Measurements from ENCODE around the gene MCOLN3. TPM values are rescaled to one million over a fixed set of nuclear protein-coding genes. Genes with fewer than 3 reads are reported as not detected.

Gene MCOLN3
- polyA plus RNA-seq, 1 donor, result 181 TPM

GRCh38 chr1:84969489-84970250 lies 78.6 kb downstream of the MCOLN3 start:
- Histone ChIP-seq H3K27me3 (ENCODE audit: control insufficient read depth, insufficient read depth, low read length) (no peaks in the 10 kb centered on the region), H3K27ac (ENCODE audit: low read length) (no peak overlapping the region), H3K4me3 (ENCODE audit: low read length) (no peak overlapping the region), H3K36me3 (ENCODE audit: control insufficient read depth, insufficient read depth, low read length) (no peaks in the 10 kb centered on the region), H3K9me3 (ENCODE audit: control insufficient read depth, low read depth, low read length) (no peaks in the 10 kb centered on the region), H3K4me1 (ENCODE audit: control insufficient read depth, insufficient read depth, low read length) (peaks cover 6% of the 10 kb centered on the region)
- 100% methylated on average over 2 of the region's 7 CpGs for WGBS (ENCODE audit: insufficient coverage, low lambda C conversion rate)
- no peak for DNase-seq

DNA sequence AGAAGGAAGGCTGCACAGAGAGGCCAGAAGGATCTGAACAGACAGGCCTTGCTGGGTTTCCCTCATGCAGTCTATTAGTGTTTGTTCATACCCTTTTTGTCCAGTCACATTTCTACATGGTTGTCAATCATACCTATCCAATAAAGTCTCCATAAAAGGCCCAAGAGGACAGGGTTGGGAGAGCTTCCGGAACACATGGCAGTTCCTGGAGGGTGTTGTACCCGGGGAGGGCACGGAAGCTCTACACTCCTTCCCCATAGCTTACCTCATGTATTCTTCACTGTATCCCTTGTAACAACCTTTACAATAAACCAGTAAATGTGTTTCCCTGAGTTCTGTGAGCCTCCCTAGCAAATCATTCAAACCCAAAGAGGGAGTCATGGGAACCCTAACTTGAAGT lies 79.4 kb downstream of the MCOLN3 start:
- Histone ChIP-seq H3K9me3 (ENCODE audit: control insufficient read depth, low read depth, low read length) (no peaks in the 10 kb centered on the region), H3K4me1 (ENCODE audit: control insufficient read depth, insufficient read depth, low read length) (peaks cover 6% of the 10 kb centered on the region), H3K27me3 (ENCODE audit: control insufficient read depth, insufficient read depth, low read length) (no peaks in the 10 kb centered on the region), H3K27ac (ENCODE audit: low read length) (no peak overlapping the region), H3K36me3 (ENCODE audit: control insufficient read depth, insufficient read depth, low read length) (no peaks in the 10 kb centered on the region), H3K4me3 (ENCODE audit: low read length) (no peak overlapping the region)
- DNase-seq, result no peak
- WGBS (ENCODE audit: insufficient coverage, low lambda C conversion rate), result no CpG with 5 or more reads among the region's 3 CpGs

GRCh38 chr1:84968101-84968500 lies 80.2 kb downstream of the MCOLN3 start:
- peak in 1 of 2 donors; percentile 32 for DNase-seq
- Histone ChIP-seq H3K9me3 (ENCODE audit: control insufficient read depth, low read depth, low read length) (no peaks in the 10 kb centered on the region), H3K4me1 (ENCODE audit: control insufficient read depth, insufficient read depth, low read length) (peaks cover 6% of the 10 kb centered on the region), H3K27ac (ENCODE audit: low read length) (no peak overlapping the region), H3K27me3 (ENCODE audit: control insufficient read depth, insufficient read depth, low read length) (no peaks in the 10 kb centered on the region), H3K36me3 (ENCODE audit: control insufficient read depth, insufficient read depth, low read length) (no peaks in the 10 kb centered on the region), H3K4me3 (ENCODE audit: low read length) (no peak overlapping the region)
- no CpG with 5 or more reads among the region's 1 CpG for WGBS (ENCODE audit: insufficient coverage, low lambda C conversion rate)

Other genes starting within 250 kb of the MCOLN3 start
- gene LPAR3, start 155.3 kb downstream of the MCOLN3 start, polyA plus RNA-seq, result 1.1 TPM
- 3.2 TPM for gene MCOLN2, start 51.4 kb downstream of the MCOLN3 start, polyA plus RNA-seq
- gene SYDE2, start 152.5 kb upstream of the MCOLN3 start, polyA plus RNA-seq, result 6.2 TPM
- 36.7 TPM for gene C1orf52, start 211.2 kb upstream of the MCOLN3 start, polyA plus RNA-seq
- 27.0 TPM for gene BCL10, start 228.1 kb upstream of the MCOLN3 start, polyA plus RNA-seq